ENCODE results near the gene ZNF316.
"Not testable (repeated sequence)": the region's sequence is repeated elsewhere in the genome, so short reads cannot be mapped to it uniquely, and the experiment has no call there.

Gene ZNF316

GRCh38 chr7:6624246-6624611, 12.9 kb upstream of the ZNF316 start:
- DNase-seq = no peak
- Histone ChIP-seq H3K4me3 (ENCODE audit: low read depth, low read length) (no peak overlapping the region), H3K9me3 (ENCODE audit: severe bottlenecking) (no peaks in the 10 kb centered on the region), H3K27me3 (ENCODE audit: insufficient read depth, low read depth, severe bottlenecking) (no peaks in the 10 kb centered on the region), H3K27ac (no peak overlapping the region), H3K36me3 (peaks cover 48% of the 10 kb centered on the region)
- TF ChIP-seq CTCF (IDR thresholded peaks at IDR 0.05; ENCODE audit: low read depth, low read length) = no peak

DNA sequence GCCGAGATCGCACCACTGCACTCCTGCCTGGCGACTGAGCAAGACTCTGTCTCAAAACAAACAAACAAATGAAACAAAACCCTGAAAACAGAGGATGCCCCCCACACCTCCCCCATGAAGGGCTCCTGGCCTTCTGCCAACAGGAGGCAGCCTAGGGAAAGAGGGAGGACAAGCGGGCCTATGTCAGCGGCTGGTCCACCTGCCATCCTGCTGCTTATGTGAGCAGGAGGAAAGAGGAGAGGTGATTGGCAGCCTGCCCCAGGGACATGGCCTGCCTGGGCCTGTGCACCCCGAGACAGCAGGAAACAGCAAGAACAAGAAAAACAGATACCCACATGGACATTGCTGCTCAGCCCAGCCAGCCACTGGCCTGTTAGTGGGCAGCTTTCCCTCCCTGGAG, 9.1 kb upstream of the ZNF316 start:
- Histone ChIP-seq H3K27me3 (ENCODE audit: insufficient read depth, low read depth, severe bottlenecking) (no peaks in the 10 kb centered on the region), H3K9me3 (ENCODE audit: severe bottlenecking) (no peaks in the 10 kb centered on the region), H3K4me3 (ENCODE audit: low read depth, low read length) (no peak overlapping the region), H3K36me3 (peaks cover 16% of the 10 kb centered on the region), H3K27ac (no peak overlapping the region)
- DNase-seq = no peak
- TF ChIP-seq CTCF (IDR thresholded peaks at IDR 0.05; ENCODE audit: low read depth, low read length) = no peak

DNA sequence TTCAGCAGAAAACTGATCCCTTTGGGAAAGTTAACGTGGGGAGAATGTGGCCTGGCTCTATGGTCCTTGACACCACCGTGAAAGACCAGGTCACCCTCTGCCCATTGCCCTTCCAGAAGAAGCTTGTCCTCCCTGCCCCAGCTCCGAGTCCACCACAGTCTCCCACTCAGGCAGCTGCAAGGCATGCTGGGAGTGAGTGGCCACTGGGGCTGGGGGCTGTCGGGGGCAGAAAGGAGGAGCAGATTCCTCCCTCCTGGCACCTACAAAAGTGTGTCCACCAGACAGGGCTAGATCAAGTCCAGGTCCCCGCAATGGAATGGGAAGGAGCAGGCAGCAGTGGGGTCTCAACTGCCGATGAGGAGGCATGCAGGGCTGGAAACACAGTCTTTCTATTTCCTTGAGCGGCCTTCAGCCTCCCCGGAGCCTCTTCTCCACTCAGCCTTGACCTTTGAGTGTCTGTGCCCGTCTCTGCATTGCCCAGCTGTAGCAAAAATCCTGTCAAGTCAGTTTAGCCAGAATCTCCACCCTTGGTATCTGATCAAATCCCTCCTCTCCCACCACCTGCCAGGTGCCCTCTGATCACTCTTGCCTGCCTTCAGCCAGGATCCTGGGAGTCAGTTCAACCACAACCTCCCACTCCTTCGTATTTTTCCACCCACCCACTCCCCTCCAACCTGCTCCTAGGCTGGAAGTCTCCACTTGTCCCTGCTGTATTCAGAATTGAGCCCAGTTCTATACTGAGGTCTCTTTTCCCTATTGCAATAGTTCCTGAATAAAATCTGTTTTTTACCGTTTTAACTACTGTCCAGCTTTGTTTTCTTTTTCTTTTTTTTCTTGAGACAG, 6.9 kb upstream of the ZNF316 start:
- Histone ChIP-seq H3K9me3 (ENCODE audit: severe bottlenecking) (no peaks in the 10 kb centered on the region), H3K36me3 (peaks cover 3% of the 10 kb centered on the region; the same call in 1 of the 2 replicates), H3K4me3 (ENCODE audit: low read depth, low read length) (no peak overlapping the region), H3K27ac (no peak overlapping the region), H3K27me3 (ENCODE audit: insufficient read depth, low read depth, severe bottlenecking) (no peaks in the 10 kb centered on the region)
- DNase-seq = no peak
- TF ChIP-seq CTCF (IDR thresholded peaks at IDR 0.05; ENCODE audit: low read depth, low read length) = no peak

- TF ChIP-seq CTCF (IDR thresholded peaks at IDR 0.05; ENCODE audit: low read depth, low read length) = no peak
- DNase-seq = no peak
- no peak overlapping the region for H3K4me3 ChIP-seq (ENCODE audit: low read depth, low read length)
- H3K9me3 ChIP-seq (ENCODE audit: severe bottlenecking) = no peaks in the 10 kb centered on the region
- H3K36me3 ChIP-seq = no peaks in the 10 kb centered on the region
- no peaks in the 10 kb centered on the region for H3K27me3 ChIP-seq (ENCODE audit: insufficient read depth, low read depth, severe bottlenecking)
- H3K27ac ChIP-seq = no peak overlapping the region
Measured at GRCh38 chr7:6631605-6632004, 5.5 kb upstream of the ZNF316 start.

DNA sequence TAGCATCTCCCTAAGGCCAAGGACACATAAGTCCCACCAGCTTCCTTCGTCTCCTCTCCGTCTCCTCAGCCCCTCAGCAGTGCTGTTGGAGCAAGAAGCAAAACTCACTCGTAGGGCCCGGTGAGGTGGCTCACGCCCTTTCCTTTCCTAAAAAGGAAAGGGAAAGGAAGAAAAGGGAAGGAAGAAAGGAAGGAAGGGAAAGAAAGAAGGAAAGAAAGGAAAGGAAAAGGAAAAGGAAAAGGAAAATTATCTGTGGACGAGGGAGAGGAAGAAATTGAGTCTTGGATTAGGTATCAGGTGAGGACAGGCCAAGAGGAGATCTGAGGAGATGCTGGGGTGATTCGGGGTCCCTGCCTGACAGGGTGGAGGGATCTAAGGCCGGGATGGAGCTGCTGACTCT, 3.1 kb upstream of the ZNF316 start:
- DNase-seq = no peak
- Histone ChIP-seq H3K9me3 (ENCODE audit: severe bottlenecking) (no peaks in the 10 kb centered on the region), H3K27ac (no peak overlapping the region), H3K4me3 (ENCODE audit: low read depth, low read length) (no peak overlapping the region), H3K36me3 (peaks cover 6% of the 10 kb centered on the region), H3K27me3 (ENCODE audit: insufficient read depth, low read depth, severe bottlenecking) (no peaks in the 10 kb centered on the region)
- TF ChIP-seq CTCF (IDR thresholded peaks at IDR 0.05; ENCODE audit: low read depth, low read length) = no peak

DNA sequence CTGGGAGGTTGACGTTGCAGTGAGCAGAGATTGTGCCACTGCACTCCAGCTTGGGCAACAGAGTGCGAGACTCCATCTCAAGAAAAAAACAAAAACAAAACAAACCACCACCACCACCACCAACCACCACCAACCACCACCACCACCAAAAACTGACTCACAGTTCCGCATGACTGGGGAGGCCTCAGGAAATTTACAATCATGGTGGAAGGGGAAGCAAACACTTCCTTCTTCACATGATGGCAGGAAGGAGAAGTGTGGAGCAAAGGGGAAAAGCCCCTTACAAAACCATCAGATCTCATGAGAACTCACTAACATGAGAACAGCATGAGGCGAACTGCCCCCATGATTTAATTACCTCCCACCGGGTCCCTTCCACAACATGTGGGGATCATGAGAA, 2.1 kb upstream of the ZNF316 start:
- H3K9me3 ChIP-seq (ENCODE audit: severe bottlenecking); H3K4me3 ChIP-seq (ENCODE audit: low read depth, low read length); DNase-seq; H3K27ac ChIP-seq; H3K27me3 ChIP-seq (ENCODE audit: insufficient read depth, low read depth, severe bottlenecking): not testable (repeated sequence)
- peaks cover 15% of the 10 kb centered on the region for H3K36me3 ChIP-seq

Data from WERI-Rb-1 (cell line).